Ascending aorta (tissue), 2 donors: ENCODE data around the gene IGSF10. TPM values are rescaled to one million over a fixed set of nuclear protein-coding genes. Genes with fewer than 3 reads are reported as not detected.

Experiments used
- DNase-seq, 2 donors: peaks; one replicate each; pipeline ENCODE4 v3.0.0-alpha.2; 2019; ENCODE audit warnings: low spot score in 2 of 2
- H3K27ac ChIP-seq, 2 donors: fragments of 200-600 bp; sonication (generic); one replicate each; pipeline ENCODE4 v1.5.1; 2016 to 2017; ENCODE audit warnings: mild to moderate bottlenecking in 1 of 2
- H3K27me3 ChIP-seq: fragments of 200-600 bp; sonication (generic); one replicate; pipeline ENCODE4 v1.5.1; 2017
- H3K36me3 ChIP-seq, 2 donors: fragments of 200-600 bp; sonication (generic); one replicate each; pipeline ENCODE4 v1.5.1; 2016
- H3K4me1 ChIP-seq, 2 donors: fragments of 200-600 bp; sonication (generic); one replicate each; pipeline ENCODE4 v1.5.1; 2016 to 2017; ENCODE audit warnings: mild to moderate bottlenecking in 1 of 2
- H3K4me3 ChIP-seq, 2 donors: fragments of 200-600 bp; sonication (generic); one replicate each; pipeline ENCODE4 v1.5.1; 2016 to 2017; ENCODE audit warnings: mild to moderate bottlenecking in 1 of 2
- H3K9me3 ChIP-seq, 2 donors: fragments of 200-600 bp; sonication (generic); one replicate each; pipeline ENCODE4 v1.5.1; 2016
- intact Hi-C: fragments of 100-400 bp; cut with DNase I; formaldehyde crosslinking; loops from one replicate; pipeline ENCODE4 v1.15.1; 2023
- total RNA-seq: library from RNA; depleted of rRNA; stranded (reverse); fragments of >200 nt; gene quantifications from one replicate; pipeline ENCODE4 v1.1.0, GENCODE V29; 2016
- TF ChIP-seq, protein P1 (sequence below), 3 experiments: fragments of 200-600 bp in 2 of 3; fragments of 450-650 bp in 1 of 3; sonication (generic) in 2 of 3; IDR thresholded peaks; one replicate each; pipeline ENCODE4 v1.5.1; 2016 to 2019; ENCODE audit warnings: antibody characterized with exemption in 3 of 3, mild to moderate bottlenecking in 1 of 3, moderate library complexity in 1 of 3

The IGSF10 gene
- total RNA-seq, 1 donor from 2014 or later: 1.7 TPM

DNA sequence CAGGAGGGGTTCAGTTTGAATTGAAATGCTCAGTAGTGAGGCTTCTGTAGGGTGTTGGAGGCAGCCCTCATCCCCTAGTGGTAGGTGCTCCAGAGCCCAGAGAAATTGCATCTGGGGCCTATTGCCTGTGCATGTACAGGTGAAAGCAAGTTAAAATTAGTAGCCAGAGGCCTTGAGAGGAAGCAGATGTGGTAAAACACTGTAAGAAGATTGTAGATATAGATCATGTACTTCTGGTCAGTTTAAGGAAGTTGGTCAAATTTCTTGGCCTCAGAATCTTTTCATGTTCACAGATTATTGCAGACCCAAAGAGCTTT, 34.6 kb downstream of the IGSF10 start:
- H3K36me3 ChIP-seq: no peaks in the 10 kb centered on the region
- no peaks in the 10 kb centered on the region for H3K4me1 ChIP-seq
- no peak overlapping the region for H3K4me3 ChIP-seq
- DNase-seq: no peak
- intact Hi-C loops: no loop called here
- no peaks in the 10 kb centered on the region for H3K27me3 ChIP-seq
- no peaks in the 10 kb centered on the region for H3K9me3 ChIP-seq
- TF ChIP-seq, protein P1, sequence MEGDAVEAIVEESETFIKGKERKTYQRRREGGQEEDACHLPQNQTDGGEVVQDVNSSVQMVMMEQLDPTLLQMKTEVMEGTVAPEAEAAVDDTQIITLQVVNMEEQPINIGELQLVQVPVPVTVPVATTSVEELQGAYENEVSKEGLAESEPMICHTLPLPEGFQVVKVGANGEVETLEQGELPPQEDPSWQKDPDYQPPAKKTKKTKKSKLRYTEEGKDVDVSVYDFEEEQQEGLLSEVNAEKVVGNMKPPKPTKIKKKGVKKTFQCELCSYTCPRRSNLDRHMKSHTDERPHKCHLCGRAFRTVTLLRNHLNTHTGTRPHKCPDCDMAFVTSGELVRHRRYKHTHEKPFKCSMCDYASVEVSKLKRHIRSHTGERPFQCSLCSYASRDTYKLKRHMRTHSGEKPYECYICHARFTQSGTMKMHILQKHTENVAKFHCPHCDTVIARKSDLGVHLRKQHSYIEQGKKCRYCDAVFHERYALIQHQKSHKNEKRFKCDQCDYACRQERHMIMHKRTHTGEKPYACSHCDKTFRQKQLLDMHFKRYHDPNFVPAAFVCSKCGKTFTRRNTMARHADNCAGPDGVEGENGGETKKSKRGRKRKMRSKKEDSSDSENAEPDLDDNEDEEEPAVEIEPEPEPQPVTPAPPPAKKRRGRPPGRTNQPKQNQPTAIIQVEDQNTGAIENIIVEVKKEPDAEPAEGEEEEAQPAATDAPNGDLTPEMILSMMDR (IDR thresholded peaks at IDR 0.05): peak in 1 of 3 experiments; percentile 10
- H3K27ac ChIP-seq: no peak overlapping the region

DNA sequence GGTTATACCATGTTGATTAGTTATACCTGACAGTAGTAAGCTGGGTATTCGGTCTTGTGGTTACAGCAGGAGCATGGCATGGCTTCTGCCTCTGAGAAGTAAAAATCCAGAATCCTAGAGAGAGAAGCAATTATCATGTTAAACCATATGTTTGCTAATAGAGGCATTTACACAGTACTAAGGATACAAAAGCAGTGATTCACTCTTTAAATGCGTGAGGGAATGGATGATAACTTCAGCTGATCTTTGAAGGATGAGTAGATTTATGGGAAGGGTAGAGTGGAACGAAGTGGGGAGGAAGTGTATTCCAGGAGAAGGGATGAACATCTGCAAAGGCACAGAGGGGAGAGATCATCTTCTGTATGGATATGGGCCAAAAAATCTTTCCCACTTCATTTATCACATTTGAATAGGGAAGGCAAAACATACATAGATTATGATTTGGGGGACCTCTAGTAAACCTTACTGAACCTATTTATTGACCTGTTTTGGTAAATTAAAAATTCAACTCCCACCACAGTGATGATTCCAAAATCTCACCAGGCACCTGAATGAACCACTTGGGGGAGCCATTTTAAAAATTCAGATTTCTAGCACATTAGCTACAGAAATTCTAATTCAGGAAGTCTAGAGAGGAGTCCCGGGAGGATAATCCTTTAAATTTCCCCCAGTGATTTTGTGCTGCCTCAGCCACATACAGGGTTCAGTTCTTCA, 35.1 kb downstream of the IGSF10 start:
- Histone ChIP-seq H3K27me3 (no peaks in the 10 kb centered on the region), H3K27ac (no peak overlapping the region)
- TF ChIP-seq, protein P1 (IDR thresholded peaks at IDR 0.05): peak in 1 of 3 experiments; percentile 20

DNA sequence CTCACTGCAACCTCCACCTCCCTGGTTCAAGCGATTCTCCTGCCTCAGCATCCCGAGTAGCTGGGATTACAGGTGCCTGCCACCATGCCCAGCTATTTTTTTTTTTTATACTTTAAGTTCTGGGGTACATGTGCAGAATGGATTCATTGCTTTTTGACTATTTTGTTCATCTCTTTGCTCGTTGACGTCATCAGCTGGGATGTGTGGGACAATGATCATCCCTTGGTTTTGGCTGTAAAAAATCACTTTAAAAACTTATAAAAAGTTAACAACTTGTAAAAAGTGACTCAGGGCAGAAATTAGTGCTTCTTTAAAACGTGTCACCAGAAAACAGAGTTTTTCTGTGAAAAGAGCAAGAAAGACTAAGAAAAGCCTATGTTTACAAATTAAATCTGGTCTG, 37.8 kb downstream of the IGSF10 start:
- H3K36me3 ChIP-seq: no peaks in the 10 kb centered on the region
- intact Hi-C loops: no loop called here

More for the DNA sequence above, 35.1 kb downstream of the IGSF10 start:
- Histone ChIP-seq H3K9me3 (no peaks in the 10 kb centered on the region), H3K4me1 (no peaks in the 10 kb centered on the region), H3K36me3 (no peaks in the 10 kb centered on the region), H3K4me3 (no peak overlapping the region)
- DNase-seq: no peak
- intact Hi-C loops: no loop called here

DNA sequence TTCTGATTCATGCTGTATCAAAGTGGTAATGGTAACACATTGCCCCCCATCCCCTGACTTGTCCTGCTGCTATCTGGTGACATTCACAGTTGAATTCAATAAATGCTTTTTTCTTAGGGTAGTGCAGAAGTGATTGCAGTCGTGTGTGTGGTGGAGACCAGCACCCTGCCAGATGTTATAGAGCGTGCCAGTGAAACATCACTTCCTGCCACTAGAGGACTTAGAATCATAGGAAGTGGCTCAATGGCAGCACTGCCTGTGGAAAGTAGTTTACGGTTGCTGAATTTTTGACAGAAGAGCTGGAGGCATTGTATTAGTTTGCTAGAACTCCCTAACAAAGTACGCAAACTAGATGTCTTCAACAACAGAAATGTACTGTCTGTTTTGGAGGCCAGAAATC, 38.9 kb downstream of the IGSF10 start:
- intact Hi-C loops: no loop called here
- Histone ChIP-seq H3K9me3 (no peaks in the 10 kb centered on the region), H3K27ac (no peak overlapping the region), H3K27me3 (no peaks in the 10 kb centered on the region), H3K4me3 (no peak overlapping the region), H3K36me3 (no peaks in the 10 kb centered on the region), H3K4me1 (no peaks in the 10 kb centered on the region)
- DNase-seq: no peak
- TF ChIP-seq, protein P1 (IDR thresholded peaks at IDR 0.05): no peak

More for the DNA sequence above, 37.8 kb downstream of the IGSF10 start:
- no peak for DNase-seq
- no peak overlapping the region for H3K27ac ChIP-seq
- H3K4me1 ChIP-seq: no peaks in the 10 kb centered on the region
- no peaks in the 10 kb centered on the region for H3K9me3 ChIP-seq
- no peaks in the 10 kb centered on the region for H3K27me3 ChIP-seq
- no peak overlapping the region for H3K4me3 ChIP-seq
- TF ChIP-seq, protein P1 (IDR thresholded peaks at IDR 0.05): no peak

DNA sequence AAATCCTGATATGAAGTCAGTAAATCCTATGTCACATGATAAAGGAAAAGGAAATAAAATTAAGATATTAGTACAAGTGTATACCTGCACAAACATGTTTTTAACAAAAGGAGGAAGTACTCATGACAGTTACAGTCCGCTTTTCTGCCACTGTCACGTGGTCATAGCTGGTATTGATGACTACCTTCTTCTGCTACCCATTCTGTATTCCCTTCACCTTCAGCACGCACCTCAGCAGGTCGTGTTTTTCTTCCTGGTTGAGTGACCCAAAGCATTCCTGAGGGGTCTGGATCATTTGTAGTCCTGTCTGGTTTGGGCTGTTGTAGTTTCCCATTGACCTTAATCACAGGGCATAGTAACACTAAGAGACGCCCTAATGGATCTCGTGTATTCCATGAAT, 41.1 kb downstream of the IGSF10 start:
- Histone ChIP-seq H3K36me3 (no peaks in the 10 kb centered on the region), H3K9me3 (no peaks in the 10 kb centered on the region), H3K4me1 (no peaks in the 10 kb centered on the region), H3K27ac (no peak overlapping the region), H3K4me3 (no peak overlapping the region), H3K27me3 (no peaks in the 10 kb centered on the region)
- TF ChIP-seq, protein P1 (IDR thresholded peaks at IDR 0.05): no peak
- DNase-seq: no peak
- intact Hi-C loops: no loop called here

DNA sequence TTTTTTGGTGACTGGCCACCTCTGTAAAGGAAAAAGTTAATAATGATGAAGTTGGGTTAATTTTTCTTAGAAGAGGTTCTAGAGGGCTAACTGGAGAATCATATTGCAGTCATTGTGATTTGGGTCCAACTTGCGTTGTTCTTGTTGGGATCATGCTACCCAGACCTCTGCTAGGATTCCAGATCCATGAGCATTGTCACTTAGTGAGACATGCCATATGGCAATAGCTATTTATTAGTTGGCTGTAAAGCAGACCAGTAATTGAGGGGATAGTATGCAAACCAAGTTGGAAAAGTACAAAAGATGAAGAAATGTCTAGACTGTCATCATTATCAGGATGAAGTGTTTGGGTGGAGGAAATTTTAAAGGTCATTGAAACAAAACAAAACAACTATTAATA, 45.6 kb downstream of the IGSF10 start:
- TF ChIP-seq, protein P1 (IDR thresholded peaks at IDR 0.05): no peak
- DNase-seq: no peak
- no peaks in the 10 kb centered on the region for H3K36me3 ChIP-seq
- no peak overlapping the region for H3K27ac ChIP-seq
- no peaks in the 10 kb centered on the region for H3K4me1 ChIP-seq
- intact Hi-C loops: no loop called here
- no peaks in the 10 kb centered on the region for H3K27me3 ChIP-seq
- H3K9me3 ChIP-seq: no peaks in the 10 kb centered on the region
- H3K4me3 ChIP-seq: no peak overlapping the region
